Measurements from ENCODE around the gene COX5A. TPM values are rescaled to one million over a fixed set of nuclear protein-coding genes. Genes with fewer than 3 reads are reported as not detected.

The COX5A gene
- total and polyA plus RNA-seq, 2 of the 4 experiments (the other 2 are of a cell fraction), result 39.8 to 141 TPM

GRCh38 chr15:74976159-74976558 is 38.3 kb upstream of the COX5A start:
- no peak overlapping the region for H4K8ac ChIP-seq (ENCODE audit: low read depth in 2 of 2, low read length in 2 of 2)
- H2AK5ac ChIP-seq (ENCODE audit: low read depth, low read length), result no peak overlapping the region
- no peak overlapping the region for H3K4me3 ChIP-seq (ENCODE audit: insufficient read depth, low read depth, low read length)
- no peak for DNase-seq
- no peak overlapping the region for H2BK120ac ChIP-seq (ENCODE audit: low read depth, low read length)
- ATAC-seq (ENCODE audit: low read depth), result no peak
- H3K27me3 ChIP-seq (ENCODE audit: control insufficient read depth, insufficient read depth, low read length), result peaks cover 11% of the 10 kb centered on the region
- no peaks in the 10 kb centered on the region for H3K79me1 ChIP-seq (ENCODE audit: low read depth in 1 of 2, low read length in 2 of 2)
- peaks cover 2% of the 10 kb centered on the region; the same call in 1 of the 2 replicates for H3K4me1 ChIP-seq (ENCODE audit: control insufficient read depth, insufficient read depth, low read length)
- H4K20me1 ChIP-seq (ENCODE audit: insufficient read depth, low read length), result no peaks in the 10 kb centered on the region
- no peak overlapping the region for H2AFZ ChIP-seq (replicated peaks; ENCODE audit: low read length, poor library complexity)
- intact Hi-C loops (cut with micrococcal nuclease), result no loop called here
- dilution Hi-C loops (cut with HindIII; ENCODE audit: low sequenced_read_pairs, unreplicated experiment), result no loop called here
- H3K9me3 ChIP-seq (ENCODE audit: control insufficient read depth, insufficient read depth, low read length), result no peaks in the 10 kb centered on the region
- ChIA-PET POLR2A (ENCODE audit: unreplicated experiment) (no interaction called here), CTCF (no interaction called here)
- H2AK9ac ChIP-seq (replicated peaks; ENCODE audit: low read depth, low read length, poor library complexity), result no peak overlapping the region
- TF ChIP-seq BHLHE40 (IDR thresholded peaks at IDR 0.05; ENCODE audit: low read depth, low read length), result no peak
- no peak for TF ChIP-seq POLR2A (IDR thresholded peaks at IDR 0.05; ENCODE audit: low read depth, low read length)
- no peaks in the 10 kb centered on the region for H3K9me1 ChIP-seq (ENCODE audit: insufficient read depth, low read length)
- H3K4ac ChIP-seq (ENCODE audit: low read depth, low read length), result no peak overlapping the region
- no peak overlapping the region for H3K18ac ChIP-seq (ENCODE audit: low read depth, low read length)
- H2BK20ac ChIP-seq (ENCODE audit: low read depth, low read length), result no peak overlapping the region
- WGBS, 2 experiments (ENCODE audit: extremely low coverage in 2 of 2, insufficient read length in 1 of 2), result 100% methylated on average over 1 of the region's 1 CpG; no CpG with 5 or more reads in 1 of the 2 experiments
- H3K4me2 ChIP-seq (ENCODE audit: low read depth, low read length), result no peak overlapping the region
- no TSS peak for BruUV-seq (replicated peaks)
- no peak overlapping the region for H3K23ac ChIP-seq (ENCODE audit: low read depth, low read length)
- no peak overlapping the region for H4K91ac ChIP-seq (ENCODE audit: insufficient read depth, low read depth, low read length)
- H3K27ac ChIP-seq (ENCODE audit: insufficient read depth, low read length), result no peak overlapping the region
- H3K36me3 ChIP-seq (ENCODE audit: control insufficient read depth, insufficient read depth, low read length), result no peaks in the 10 kb centered on the region
- H3K9ac ChIP-seq (ENCODE audit: low read depth, low read length), result no peak overlapping the region
- H2BK5ac ChIP-seq (ENCODE audit: low read depth, low read length, poor library complexity, severe bottlenecking), result no peak overlapping the region
- in situ Hi-C loops (cut with MboI; ENCODE audit: low sequenced_read_pairs), result no loop called here
- no peak overlapping the region for H4K5ac ChIP-seq (ENCODE audit: low read depth, low read length)
- no peak overlapping the region for H3K56ac ChIP-seq (ENCODE audit: extremely low read depth, insufficient read depth, low read length)
- no peak overlapping the region for H3K14ac ChIP-seq (replicated peaks; ENCODE audit: low read depth, low read length)
- H2BK15ac ChIP-seq (ENCODE audit: low read depth, low read length), result no peak overlapping the region
